GM19463 (cell line): ENCODE results near the gene GALR2.
"Not testable (repeated sequence)": the region's sequence is repeated elsewhere in the genome, so short reads cannot be mapped to it uniquely, and the experiment has no call there.

Experiments used
- ATAC-seq: cut with Tn5 transposase; IDR thresholded peaks from one replicate; pipeline ENCODE4 v1.9.1; 2021; ENCODE audit warnings: mild to moderate bottlenecking, moderate library complexity; ENCODE audit not compliant: unreplicated experiment

Gene GALR2

GRCh38 chr17:76049836-76050537, 24.6 kb upstream of the GALR2 start:
- ATAC-seq: no peak

- ATAC-seq: no peak
Measured at GRCh38 chr17:76050538-76051467, 23.8 kb upstream of the GALR2 start.

GRCh38 chr17:76051561-76051960, 23.0 kb upstream of the GALR2 start:
- no peak for ATAC-seq

GRCh38 chr17:76053246-76054111, 21.1 kb upstream of the GALR2 start:
- no peak for ATAC-seq

- ATAC-seq: no peak
Measured at GRCh38 chr17:76054112-76054476, 20.5 kb upstream of the GALR2 start.

- ATAC-seq: no peak
Measured at GRCh38 chr17:76056882-76057281, 17.7 kb upstream of the GALR2 start.

- not testable (repeated sequence) for ATAC-seq
Measured at GRCh38 chr17:76058264-76058663, 16.3 kb upstream of the GALR2 start.

- ATAC-seq: no peak
Measured at GRCh38 chr17:76063875-76064546, 10.6 kb upstream of the GALR2 start.

GRCh38 chr17:76065775-76066174, 8.8 kb upstream of the GALR2 start:
- ATAC-seq: no peak

- no peak for ATAC-seq
Measured at GRCh38 chr17:76071531-76072147, 2.9 kb upstream of the GALR2 start.

GRCh38 chr17:76072148-76072858, 2.3 kb upstream of the GALR2 start, which contains the start of gene SRP68:
SRP68 (minus strand) TSS chr17:76072517; CDS start chr17:76072491, 26 bp downstream.
- peak; percentile 93 for ATAC-seq

GRCh38 chr17:76075364-76076145, 974 bp downstream of the GALR2 start:
- no peak for ATAC-seq

GRCh38 chr17:76076146-76076764, 1.7 kb downstream of the GALR2 start:
- no peak for ATAC-seq

GRCh38 chr17:76076765-76077583, 2.4 kb downstream of the GALR2 start:
- ATAC-seq: no peak

GRCh38 chr17:76077584-76078110, 3.1 kb downstream of the GALR2 start:
- ATAC-seq: no peak

GRCh38 chr17:76078370-76078769, 3.8 kb downstream of the GALR2 start:
- ATAC-seq: not testable (repeated sequence)
